ENCODE results near the gene SGTA. TPM values are rescaled to one million over a fixed set of nuclear protein-coding genes. Genes with fewer than 3 reads are reported as not detected.
A peak's percentile ranks its signal among the peaks of the same experiment; 100 is the strongest.

Gene SGTA
- total RNA-seq, 2 donors from 2014 or later, result 39.5 to 77.0 TPM

GRCh38 chr19:2743099-2743498 is 40.0 kb downstream of the SGTA start:
- no peak overlapping the region for H3K27ac Mint-ChIP-seq
- no peaks in the 10 kb centered on the region for H3K4me1 Mint-ChIP-seq
- no peaks in the 10 kb centered on the region for H3K9me3 Mint-ChIP-seq
- peaks cover 8% of the 10 kb centered on the region for H3K27me3 Mint-ChIP-seq
- ATAC-seq (replicated peaks), result no peak
- H3K36me3 Mint-ChIP-seq (ENCODE audit: low read depth), result no peaks in the 10 kb centered on the region
- no peak overlapping the region for H3K4me3 Mint-ChIP-seq

GRCh38 chr19:2740314-2740656 is 42.8 kb downstream of the SGTA start:
- Mint-ChIP-seq H3K27me3 (peaks cover 6% of the 10 kb centered on the region), H3K4me1 (no peaks in the 10 kb centered on the region), H3K4me3 (peak overlapping the region; percentile 93), H3K27ac (no peak overlapping the region), H3K9me3 (no peaks in the 10 kb centered on the region), H3K36me3 (ENCODE audit: low read depth) (peaks cover 19% of the 10 kb centered on the region)
- ATAC-seq (replicated peaks), result no peak

- Mint-ChIP-seq H3K4me3 (peak within 1 kb of the TSS; percentile 93), H3K4me1 (no peaks in the 10 kb centered on the region)
- peak; percentile 100 for ATAC-seq (replicated peaks)
Observed at GRCh38 chr19:2739602-2740313, 43.3 kb downstream of the SGTA start, which contains the start of gene SLC39A3. SLC39A3 (minus strand) TSS chr19:2740017; CDS start chr19:2737257, 2,760 bp downstream.

GRCh38 chr19:2736550-2737190 is 46.4 kb downstream of the SGTA start:
- Mint-ChIP-seq H3K4me3 (no peak overlapping the region), H3K27me3 (no peaks in the 10 kb centered on the region)

More at GRCh38 chr19:2739602-2740313, 43.3 kb downstream of the SGTA start, which contains the start of gene SLC39A3:
- Mint-ChIP-seq H3K27ac (peak within 1 kb of the TSS; percentile 84), H3K9me3 (no peaks in the 10 kb centered on the region), H3K27me3 (peaks cover 6% of the 10 kb centered on the region), H3K36me3 (ENCODE audit: low read depth) (peaks cover 22% of the 10 kb centered on the region)

GRCh38 chr19:2735374-2735773 is 47.7 kb downstream of the SGTA start:
- peaks cover 26% of the 10 kb centered on the region for H3K36me3 Mint-ChIP-seq (ENCODE audit: low read depth)
- no peak overlapping the region for H3K27ac Mint-ChIP-seq
- ATAC-seq (replicated peaks), result no peak
- no peak overlapping the region for H3K4me3 Mint-ChIP-seq
- no peaks in the 10 kb centered on the region for H3K9me3 Mint-ChIP-seq
- no peaks in the 10 kb centered on the region for H3K27me3 Mint-ChIP-seq
- H3K4me1 Mint-ChIP-seq, result no peaks in the 10 kb centered on the region

More at GRCh38 chr19:2736550-2737190, 46.4 kb downstream of the SGTA start:
- no peak for ATAC-seq (replicated peaks)
- no peak overlapping the region for H3K27ac Mint-ChIP-seq
- H3K9me3 Mint-ChIP-seq, result no peaks in the 10 kb centered on the region
- H3K36me3 Mint-ChIP-seq (ENCODE audit: low read depth), result peaks cover 26% of the 10 kb centered on the region
- no peaks in the 10 kb centered on the region for H3K4me1 Mint-ChIP-seq

- Mint-ChIP-seq H3K4me3 (no peak overlapping the region), H3K36me3 (ENCODE audit: low read depth) (peaks cover 26% of the 10 kb centered on the region), H3K4me1 (no peaks in the 10 kb centered on the region), H3K27me3 (no peaks in the 10 kb centered on the region), H3K27ac (no peak overlapping the region), H3K9me3 (no peaks in the 10 kb centered on the region)
- ATAC-seq (replicated peaks), result no peak
Observed at GRCh38 chr19:2734589-2735288, 48.3 kb downstream of the SGTA start.

- Mint-ChIP-seq H3K4me3 (no peak overlapping the region), H3K9me3 (no peaks in the 10 kb centered on the region), H3K36me3 (ENCODE audit: low read depth) (peaks cover 26% of the 10 kb centered on the region), H3K27ac (no peak overlapping the region), H3K4me1 (no peaks in the 10 kb centered on the region), H3K27me3 (no peaks in the 10 kb centered on the region)
- no peak for ATAC-seq (replicated peaks)
Observed at GRCh38 chr19:2733930-2734588, 49.0 kb downstream of the SGTA start.

- ATAC-seq (replicated peaks), result no peak
- Mint-ChIP-seq H3K27ac (no peak overlapping the region), H3K27me3 (no peaks in the 10 kb centered on the region), H3K36me3 (ENCODE audit: low read depth) (peaks cover 26% of the 10 kb centered on the region), H3K4me3 (no peak overlapping the region), H3K9me3 (no peaks in the 10 kb centered on the region), H3K4me1 (no peaks in the 10 kb centered on the region)
Observed at GRCh38 chr19:2732883-2733282, 50.2 kb downstream of the SGTA start.

- no peak overlapping the region for H3K4me3 Mint-ChIP-seq
- H3K27me3 Mint-ChIP-seq, result no peaks in the 10 kb centered on the region
- H3K27ac Mint-ChIP-seq, result no peak overlapping the region
- H3K36me3 Mint-ChIP-seq (ENCODE audit: low read depth), result peaks cover 24% of the 10 kb centered on the region
- ATAC-seq (replicated peaks), result no peak
- H3K9me3 Mint-ChIP-seq, result no peaks in the 10 kb centered on the region
- no peaks in the 10 kb centered on the region for H3K4me1 Mint-ChIP-seq
Observed at GRCh38 chr19:2732157-2732725, 50.8 kb downstream of the SGTA start.

GRCh38 chr19:2731181-2731995 is 51.7 kb downstream of the SGTA start:
- Mint-ChIP-seq H3K27ac (no peak overlapping the region), H3K36me3 (ENCODE audit: low read depth) (peaks cover 15% of the 10 kb centered on the region), H3K9me3 (no peaks in the 10 kb centered on the region), H3K27me3 (peaks cover under 1% of the 10 kb centered on the region), H3K4me3 (no peak overlapping the region), H3K4me1 (no peaks in the 10 kb centered on the region)
- ATAC-seq (replicated peaks), result no peak

GRCh38 chr19:2729943-2730818 is 52.9 kb downstream of the SGTA start:
- Mint-ChIP-seq H3K27ac (no peak overlapping the region), H3K4me3 (no peak overlapping the region), H3K36me3 (ENCODE audit: low read depth) (peaks cover 7% of the 10 kb centered on the region), H3K9me3 (no peaks in the 10 kb centered on the region), H3K27me3 (peaks cover 3% of the 10 kb centered on the region), H3K4me1 (no peaks in the 10 kb centered on the region)
- no peak for ATAC-seq (replicated peaks)

- H3K27me3 Mint-ChIP-seq, result peaks cover 8% of the 10 kb centered on the region
- no peak for ATAC-seq (replicated peaks)
Observed at GRCh38 chr19:2728783-2729387, 54.2 kb downstream of the SGTA start.

GRCh38 chr19:2727640-2727944 is 55.5 kb downstream of the SGTA start:
- Mint-ChIP-seq H3K27ac (no peak overlapping the region), H3K36me3 (ENCODE audit: low read depth) (no peaks in the 10 kb centered on the region), H3K4me3 (no peak overlapping the region), H3K27me3 (peaks cover 8% of the 10 kb centered on the region), H3K9me3 (no peaks in the 10 kb centered on the region), H3K4me1 (no peaks in the 10 kb centered on the region)
- no peak for ATAC-seq (replicated peaks)

More at GRCh38 chr19:2728783-2729387, 54.2 kb downstream of the SGTA start:
- no peak overlapping the region for H3K27ac Mint-ChIP-seq
- no peaks in the 10 kb centered on the region for H3K4me1 Mint-ChIP-seq
- no peaks in the 10 kb centered on the region for H3K36me3 Mint-ChIP-seq (ENCODE audit: low read depth)
- H3K9me3 Mint-ChIP-seq, result no peaks in the 10 kb centered on the region
- no peak overlapping the region for H3K4me3 Mint-ChIP-seq

All from activated T-helper 17 cell treated with anti-CD3 and anti-CD28 coated beads, Interleukin-2, amount 50 U/mL, for 72 hours (primary cell).